HG03064 (cell line): ENCODE data around the gene RBMS3.

Experiments used
- ATAC-seq: cut with Tn5 transposase; IDR thresholded peaks from one replicate; pipeline ENCODE4 v1.9.1; 2021; ENCODE audit warnings: low read depth; ENCODE audit not compliant: unreplicated experiment

Gene RBMS3

DNA sequence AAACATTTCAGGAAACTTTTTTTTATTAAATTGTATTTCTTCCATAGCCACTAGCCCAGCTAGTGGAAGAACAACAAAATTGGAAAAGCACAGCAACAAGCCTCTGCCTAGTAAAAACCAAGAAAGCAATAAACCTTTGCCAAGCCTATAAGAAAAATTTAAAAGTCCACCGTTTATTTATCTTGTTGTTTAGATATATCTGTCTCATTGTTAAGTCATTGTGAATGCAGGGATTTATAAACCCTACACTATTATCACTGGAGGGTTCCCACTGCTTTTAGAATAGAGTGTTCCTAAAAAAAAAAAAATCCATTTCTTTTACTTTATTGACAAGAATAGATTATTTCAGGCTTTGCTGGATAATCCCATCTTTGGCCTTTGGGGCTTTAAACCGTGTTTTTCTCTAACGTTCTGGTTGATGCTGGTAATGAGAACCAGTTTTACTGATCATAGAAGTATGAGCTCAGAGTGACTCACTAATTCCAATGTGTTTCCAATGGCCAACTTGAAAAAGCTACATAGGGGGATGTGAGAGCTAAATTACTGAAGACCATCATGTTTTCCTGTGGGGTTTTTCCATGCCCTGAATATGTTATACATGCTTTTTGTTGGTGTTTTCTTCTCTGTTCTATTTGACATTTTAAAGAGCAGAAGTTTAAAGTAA, 634.1 kb downstream of the RBMS3 start:
- no peak for ATAC-seq

GRCh38 chr3:29919571-29919970, 638.7 kb downstream of the RBMS3 start:
- ATAC-seq: no peak

- ATAC-seq: no peak
These were observed 642.3 kb downstream of the RBMS3 start for GRCh38 chr3:29922992-29923746.

GRCh38 chr3:29924783-29925561, 644.1 kb downstream of the RBMS3 start:
- no peak for ATAC-seq

DNA sequence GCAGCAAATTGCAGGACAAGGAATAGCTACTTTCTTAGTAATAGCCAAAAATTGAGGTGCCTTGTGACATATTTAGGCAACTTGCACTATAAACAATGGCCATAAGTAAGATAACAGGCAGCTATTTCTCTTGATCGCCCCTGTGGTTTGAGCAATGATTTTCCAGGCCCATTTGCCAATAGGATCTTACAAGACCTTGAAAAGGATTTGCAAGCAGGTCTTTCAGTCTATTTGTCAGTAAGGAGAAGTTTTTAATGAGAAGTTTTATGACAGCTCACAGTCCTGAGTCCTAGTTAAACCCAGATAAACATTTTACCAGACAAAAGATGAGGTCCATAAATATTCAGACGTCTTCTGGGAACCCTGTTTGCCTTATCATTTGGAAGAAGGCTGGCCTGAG, 645.5 kb downstream of the RBMS3 start:
- ATAC-seq: no peak

- no peak for ATAC-seq
These were observed 651.9 kb downstream of the RBMS3 start for GRCh38 chr3:29932696-29933325.

- no peak for ATAC-seq
These were observed 653.1 kb downstream of the RBMS3 start for GRCh38 chr3:29933802-29934490.

GRCh38 chr3:29934751-29935150, 653.9 kb downstream of the RBMS3 start:
- no peak for ATAC-seq

- ATAC-seq: peak; percentile 66
These were observed 655.2 kb downstream of the RBMS3 start for GRCh38 chr3:29936054-29936453.

GRCh38 chr3:29936766-29937165, 655.9 kb downstream of the RBMS3 start:
- no peak for ATAC-seq

- no peak for ATAC-seq
These were observed 656.3 kb downstream of the RBMS3 start for GRCh38 chr3:29937185-29937584.

DNA sequence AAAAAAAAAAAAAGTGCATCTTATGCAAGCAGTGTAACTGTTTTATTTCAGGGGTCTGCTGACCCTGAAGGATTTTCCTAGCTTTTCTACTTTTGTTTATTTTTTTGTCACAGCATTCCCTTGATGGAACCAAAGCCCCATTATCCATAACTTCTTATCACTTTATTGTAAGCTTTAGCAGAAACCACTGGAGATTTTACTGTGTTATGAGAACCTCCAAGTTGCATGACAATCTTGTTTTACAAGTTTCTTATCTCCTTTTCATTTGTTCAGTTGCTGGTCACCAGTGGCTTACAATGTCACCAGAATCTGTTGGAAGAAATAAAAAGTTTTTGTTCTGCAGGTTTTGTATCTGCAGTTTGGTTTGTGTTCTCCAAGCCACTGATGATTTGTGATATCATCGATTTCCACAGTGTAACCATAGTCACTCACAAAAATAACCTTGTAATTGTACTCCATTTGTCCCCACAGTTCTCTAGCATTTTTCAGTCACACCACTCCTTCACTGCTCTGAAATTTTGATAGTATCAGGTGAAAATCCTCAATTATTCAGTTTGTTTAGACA, 660.0 kb downstream of the RBMS3 start:
- ATAC-seq: no peak

DNA sequence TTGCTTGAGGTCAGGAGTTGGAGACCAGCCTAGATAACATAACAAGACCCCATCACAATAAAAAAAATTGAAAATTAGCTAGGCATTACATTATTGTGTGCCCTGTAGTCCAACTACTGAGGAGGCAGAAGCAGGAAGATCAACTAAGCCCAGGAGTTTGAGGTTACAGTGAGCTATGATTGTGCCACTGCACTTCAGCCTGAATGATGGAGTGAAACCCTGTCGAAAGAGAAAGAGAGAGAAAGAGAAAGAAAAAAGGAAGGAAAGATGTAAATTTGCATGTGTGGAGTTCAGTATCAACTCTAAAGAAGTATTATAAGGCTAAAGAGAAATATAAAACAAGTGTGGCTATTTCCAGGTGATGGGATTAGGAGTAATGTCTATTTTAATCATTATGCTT, 661.4 kb downstream of the RBMS3 start:
- ATAC-seq: no peak

- no peak for ATAC-seq
These were observed 668.3 kb downstream of the RBMS3 start for GRCh38 chr3:29949131-29949530.

DNA sequence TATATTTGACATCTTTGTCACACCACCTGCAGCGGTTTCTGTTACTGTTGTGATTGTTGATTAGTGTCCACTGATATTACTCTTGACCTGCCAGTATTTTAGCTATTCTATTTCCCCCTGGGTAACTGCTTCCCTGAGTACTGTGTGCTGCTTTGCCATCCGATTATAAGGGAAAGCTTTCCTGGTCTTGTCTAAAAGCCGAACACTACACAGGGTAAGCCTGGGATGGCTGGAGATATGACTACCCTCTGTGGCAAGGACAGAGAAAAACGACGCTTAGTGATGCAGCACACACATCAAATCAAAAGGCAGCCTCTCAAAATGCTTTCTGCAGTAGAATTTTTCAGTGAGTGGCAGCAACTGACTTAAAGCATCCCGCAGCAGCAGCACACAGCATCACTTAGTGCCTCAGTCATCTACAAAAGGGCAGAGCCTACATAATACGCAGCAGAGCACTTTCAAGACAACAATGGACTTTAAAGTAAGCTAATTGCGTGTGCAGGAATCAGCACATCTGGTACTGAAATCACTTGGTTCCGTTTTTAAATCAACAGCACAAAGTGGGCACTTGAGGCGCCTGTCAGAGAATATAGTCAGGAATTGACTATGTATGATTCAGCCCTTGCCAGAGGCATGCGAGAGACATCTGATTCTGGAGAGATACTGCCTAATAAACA, 669.2 kb downstream of the RBMS3 start:
- no peak for ATAC-seq

DNA sequence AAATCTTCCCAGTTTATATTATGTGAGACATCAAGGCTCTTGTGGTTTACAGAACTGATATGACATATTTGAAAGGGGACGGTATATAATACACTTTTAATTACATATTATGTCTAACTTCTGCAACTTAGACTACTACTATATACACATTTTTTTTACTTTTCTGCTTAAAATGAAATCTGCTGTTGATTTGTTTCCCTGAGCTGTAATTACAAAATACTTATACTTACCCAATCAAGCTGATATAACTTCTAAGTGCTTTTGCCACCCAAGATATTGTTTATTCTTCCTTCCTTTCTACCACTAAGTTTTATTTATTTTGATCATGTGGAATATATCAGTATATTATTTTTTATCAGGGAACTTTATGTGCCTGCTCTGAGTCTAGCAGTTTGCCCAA, 671.6 kb downstream of the RBMS3 start:
- ATAC-seq: no peak

DNA sequence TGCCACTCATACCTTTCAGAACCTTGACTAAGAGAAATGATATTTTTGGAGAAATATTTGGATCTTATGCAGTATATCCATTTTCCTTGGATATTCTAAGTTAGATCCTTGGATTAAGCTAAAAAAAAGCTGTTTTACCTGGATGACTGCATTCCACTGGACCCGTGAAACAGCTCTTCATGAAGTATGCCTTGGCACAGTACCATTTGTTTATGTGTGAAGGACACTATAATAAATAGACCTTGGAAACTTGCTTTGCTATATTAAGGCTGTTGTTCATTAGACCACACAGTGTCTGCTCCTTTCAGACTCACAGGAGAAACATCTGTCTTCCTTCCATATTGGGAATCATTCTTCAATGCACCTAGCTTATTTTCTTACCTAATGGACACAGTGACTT, 674.5 kb downstream of the RBMS3 start:
- no peak for ATAC-seq

GRCh38 chr3:29958816-29959215, 677.9 kb downstream of the RBMS3 start:
- no peak for ATAC-seq

DNA sequence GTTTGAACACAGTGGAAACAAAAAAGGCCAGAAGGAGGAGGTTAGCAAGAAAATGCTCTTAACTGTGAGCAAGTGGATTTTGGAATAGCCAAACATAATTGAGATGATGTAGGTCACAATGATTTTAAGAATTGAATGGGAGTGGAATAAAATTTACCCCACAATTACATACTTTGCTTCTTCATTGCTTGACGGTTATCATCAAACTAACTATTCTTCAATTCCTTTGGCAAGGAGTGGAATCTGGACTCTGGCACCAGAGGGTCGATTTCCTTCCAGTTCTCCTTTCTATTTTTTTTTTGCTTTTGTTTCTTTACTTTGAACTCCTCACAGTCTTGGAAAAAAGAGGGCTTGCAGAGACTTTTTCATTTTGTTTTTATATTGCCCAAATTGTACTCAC, 691.0 kb downstream of the RBMS3 start:
- ATAC-seq: no peak
